NCI-H1105 (cell line): Measurements from ENCODE around the gene ENDOD1.
A peak's percentile ranks its signal among the peaks of the same experiment; 100 is the strongest.
"Not testable (repeated sequence)": the region's sequence is repeated elsewhere in the genome, so short reads cannot be mapped to it uniquely, and the experiment has no call there.

Source experiments
- DNase-seq: peaks from one replicate; lab custom pipeline; 2025; lab: John Stamatoyannopoulos, UW

The ENDOD1 gene, protein sequence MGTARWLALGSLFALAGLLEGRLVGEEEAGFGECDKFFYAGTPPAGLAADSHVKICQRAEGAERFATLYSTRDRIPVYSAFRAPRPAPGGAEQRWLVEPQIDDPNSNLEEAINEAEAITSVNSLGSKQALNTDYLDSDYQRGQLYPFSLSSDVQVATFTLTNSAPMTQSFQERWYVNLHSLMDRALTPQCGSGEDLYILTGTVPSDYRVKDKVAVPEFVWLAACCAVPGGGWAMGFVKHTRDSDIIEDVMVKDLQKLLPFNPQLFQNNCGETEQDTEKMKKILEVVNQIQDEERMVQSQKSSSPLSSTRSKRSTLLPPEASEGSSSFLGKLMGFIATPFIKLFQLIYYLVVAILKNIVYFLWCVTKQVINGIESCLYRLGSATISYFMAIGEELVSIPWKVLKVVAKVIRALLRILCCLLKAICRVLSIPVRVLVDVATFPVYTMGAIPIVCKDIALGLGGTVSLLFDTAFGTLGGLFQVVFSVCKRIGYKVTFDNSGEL

DNA sequence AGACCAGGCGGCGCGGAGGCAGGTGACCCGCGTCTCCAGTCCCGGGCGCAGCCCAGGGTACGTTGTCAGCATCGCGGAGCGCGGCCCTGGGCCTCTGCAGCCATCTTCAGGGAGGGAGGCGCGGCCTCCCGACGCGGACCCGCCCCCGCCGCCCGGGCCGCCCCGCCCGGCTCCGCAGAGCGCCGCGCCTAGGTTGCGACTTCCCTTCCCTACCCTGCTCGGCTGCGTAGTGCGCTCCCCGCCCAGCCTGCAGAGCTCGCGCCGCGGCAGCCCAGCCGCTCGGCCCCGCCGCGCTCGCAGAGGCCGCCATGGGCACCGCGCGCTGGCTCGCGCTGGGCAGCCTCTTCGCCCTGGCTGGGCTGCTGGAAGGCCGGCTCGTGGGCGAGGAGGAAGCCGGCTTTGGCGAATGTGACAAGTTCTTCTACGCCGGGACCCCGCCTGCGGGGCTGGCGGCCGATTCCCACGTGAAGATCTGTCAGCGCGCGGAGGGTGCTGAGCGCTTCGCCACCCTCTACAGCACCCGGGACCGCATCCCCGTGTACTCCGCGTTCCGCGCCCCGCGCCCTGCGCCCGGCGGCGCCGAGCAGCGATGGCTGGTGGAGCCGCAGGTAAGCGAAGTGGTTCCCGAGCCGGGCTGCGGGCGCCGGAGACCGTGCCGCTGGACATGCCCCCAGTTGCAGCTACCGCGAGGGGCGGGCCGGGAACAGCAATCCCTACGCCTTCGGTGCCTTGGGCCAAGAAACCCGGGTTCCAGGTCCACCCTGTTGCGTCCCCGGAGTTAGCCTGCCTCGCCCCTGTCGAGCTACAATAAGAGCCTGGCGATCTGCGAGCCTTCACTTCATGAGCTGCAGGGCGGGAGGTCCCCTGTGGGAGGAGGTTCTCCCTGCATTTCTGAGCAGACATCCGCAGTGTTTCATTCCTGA is at the start of gene ENDOD1:
Gene ENDOD1 (plus strand): TSS at position 227 of the 923 bp plus-strand sequence. CDS start 82 bp downstream, at position 309.
- peak; percentile 48 for DNase-seq

DNA sequence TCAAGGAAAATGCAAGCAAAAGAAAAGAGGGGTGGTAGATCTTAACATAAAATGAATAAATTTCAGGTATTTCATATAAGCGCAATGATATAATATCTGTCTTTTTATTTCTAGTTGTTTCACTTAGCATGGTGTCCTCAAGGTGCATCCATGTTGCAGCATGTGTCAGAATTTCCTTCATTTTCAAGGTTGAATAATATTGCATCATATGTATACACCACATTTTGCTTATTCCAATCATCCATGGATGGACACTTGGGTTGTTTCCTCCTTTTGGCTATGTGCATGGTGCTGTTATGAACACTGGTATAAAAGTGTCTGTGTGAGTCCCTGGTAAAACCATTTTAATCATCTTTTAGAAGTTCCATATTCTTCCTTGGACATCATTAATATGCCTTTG is 47.4 kb upstream of the ENDOD1 start:
- no peak for DNase-seq

DNA sequence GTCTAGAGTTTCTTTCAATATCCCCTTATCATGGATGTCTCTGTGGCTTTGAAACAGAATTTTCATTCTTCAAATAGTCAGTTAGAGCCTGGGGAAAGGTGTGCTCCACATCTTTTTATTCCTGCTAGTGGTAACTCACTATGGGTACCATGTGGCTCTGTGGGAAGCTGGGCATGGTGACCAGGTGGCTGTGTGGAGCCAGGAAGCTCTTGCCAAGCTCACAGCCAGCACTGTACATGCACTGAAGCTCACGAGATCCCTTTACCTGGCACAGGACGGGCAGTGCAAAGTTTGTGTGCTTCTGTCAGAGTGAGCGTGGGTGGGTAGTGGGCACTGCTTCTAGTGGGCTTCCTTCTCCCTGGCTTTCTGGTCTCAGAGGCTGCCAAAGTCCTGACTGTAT is 46.7 kb upstream of the ENDOD1 start:
- DNase-seq = no peak

DNA sequence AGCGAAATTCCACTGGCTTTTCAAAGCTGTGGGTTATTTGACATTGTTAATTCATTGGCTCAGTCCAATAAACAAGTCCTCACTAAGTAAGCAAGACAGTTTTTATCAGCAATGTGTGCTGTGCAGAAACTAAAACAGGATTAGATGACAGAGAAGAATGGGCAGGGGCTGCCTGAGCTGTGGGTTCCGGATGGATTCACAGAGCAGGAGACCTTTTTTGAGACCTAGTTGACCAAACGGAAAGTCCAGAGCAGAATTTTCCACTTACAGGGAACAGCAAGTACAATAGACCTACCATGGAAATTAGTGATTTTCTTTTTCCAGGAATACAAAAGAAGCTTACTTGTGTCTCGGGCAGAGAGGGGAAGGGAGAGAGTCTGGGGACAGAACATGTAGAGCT is 45.6 kb upstream of the ENDOD1 start:
- DNase-seq = no peak

DNA sequence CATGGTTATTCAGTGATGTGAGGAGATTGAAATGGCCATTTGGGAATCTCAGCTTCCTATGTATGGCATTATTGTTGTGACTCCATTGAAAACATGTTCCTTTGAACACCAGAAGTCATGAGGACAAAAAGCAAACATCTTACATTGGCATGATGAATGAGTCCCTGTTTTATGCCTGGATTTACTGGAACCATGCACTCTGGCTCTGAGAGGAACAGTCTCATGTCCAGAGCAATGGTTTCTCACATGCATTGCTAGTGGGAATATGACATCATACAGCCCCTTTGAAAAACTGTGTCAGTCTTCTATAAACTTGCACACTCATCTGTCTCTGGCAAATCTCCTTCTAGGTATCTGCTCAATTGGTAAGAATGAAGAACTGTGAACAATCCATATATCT is 43.8 kb upstream of the ENDOD1 start:
- no peak for DNase-seq

DNA sequence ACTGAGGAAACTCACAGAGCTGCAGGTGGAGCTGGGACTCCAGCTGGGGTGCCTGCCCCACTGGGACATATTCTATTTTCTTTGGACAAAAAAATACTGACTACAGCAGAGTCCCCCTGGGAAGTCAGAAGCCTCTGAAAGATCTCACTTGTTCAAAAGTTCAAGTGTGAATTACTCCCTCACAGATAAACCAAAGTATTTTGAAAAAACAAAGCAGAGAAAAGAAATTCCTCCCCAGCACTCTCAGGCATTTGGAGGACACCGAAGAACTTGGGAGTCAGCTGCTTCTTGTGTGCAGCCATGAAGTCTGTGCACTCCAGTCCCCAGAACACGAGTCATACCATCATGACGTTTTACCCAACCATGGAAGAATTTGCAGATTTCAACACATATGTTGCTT is 40.5 kb upstream of the ENDOD1 start, which contains the start of gene KDM4F:
Gene KDM4F (plus strand): TSS at position 301 of the 400 bp plus-strand sequence.
- not testable (repeated sequence) for DNase-seq

DNA sequence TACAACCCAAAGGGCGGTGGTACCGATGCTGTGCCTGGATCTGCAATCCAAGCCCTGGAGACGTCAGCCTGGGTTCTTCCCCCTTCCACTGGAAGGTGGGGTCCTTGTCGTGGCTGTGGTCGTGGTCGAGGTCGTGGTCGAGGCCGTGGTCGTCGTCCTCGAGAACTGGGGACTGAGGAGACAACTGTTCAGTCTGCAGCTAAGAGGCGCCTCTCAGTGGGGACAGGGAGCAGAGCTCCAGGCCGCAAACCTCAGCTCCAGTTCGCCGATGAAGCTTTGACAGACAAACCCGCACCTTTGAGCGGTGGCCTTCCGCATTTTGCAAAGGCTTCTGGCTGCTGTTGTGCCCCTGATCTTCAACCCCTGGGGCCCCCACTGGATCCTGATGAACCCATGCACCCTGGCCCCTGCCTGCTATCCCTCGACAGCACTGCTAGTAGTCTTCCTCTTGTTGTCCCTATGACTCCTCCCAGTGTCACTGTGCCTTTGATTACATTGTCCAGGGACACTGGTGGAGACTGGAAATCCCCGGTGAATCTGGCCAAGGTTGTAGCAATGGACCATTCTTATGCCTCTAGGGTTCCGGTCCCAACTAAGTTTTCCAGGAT is 38.9 kb upstream of the ENDOD1 start:
- DNase-seq = no peak

DNA sequence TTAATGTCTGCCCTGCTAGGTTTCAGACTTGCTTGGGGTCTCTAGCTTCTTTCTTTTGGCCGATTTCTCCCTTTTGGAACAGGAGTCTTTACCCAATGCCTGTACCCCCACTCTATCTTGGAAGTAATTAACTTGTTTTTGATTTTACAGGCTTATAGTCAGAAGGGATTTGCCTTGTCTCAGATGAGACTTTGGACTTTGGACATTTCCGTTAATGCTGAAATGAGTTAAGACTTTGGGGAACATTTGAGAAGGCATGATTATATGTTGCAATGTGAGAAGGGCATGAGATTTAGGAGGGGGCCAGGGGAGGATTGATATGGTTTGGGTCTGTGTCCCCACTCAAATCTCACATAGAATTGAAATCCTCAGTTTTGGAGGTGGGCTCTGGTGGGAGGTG is 35.3 kb upstream of the ENDOD1 start:
- no peak for DNase-seq

DNA sequence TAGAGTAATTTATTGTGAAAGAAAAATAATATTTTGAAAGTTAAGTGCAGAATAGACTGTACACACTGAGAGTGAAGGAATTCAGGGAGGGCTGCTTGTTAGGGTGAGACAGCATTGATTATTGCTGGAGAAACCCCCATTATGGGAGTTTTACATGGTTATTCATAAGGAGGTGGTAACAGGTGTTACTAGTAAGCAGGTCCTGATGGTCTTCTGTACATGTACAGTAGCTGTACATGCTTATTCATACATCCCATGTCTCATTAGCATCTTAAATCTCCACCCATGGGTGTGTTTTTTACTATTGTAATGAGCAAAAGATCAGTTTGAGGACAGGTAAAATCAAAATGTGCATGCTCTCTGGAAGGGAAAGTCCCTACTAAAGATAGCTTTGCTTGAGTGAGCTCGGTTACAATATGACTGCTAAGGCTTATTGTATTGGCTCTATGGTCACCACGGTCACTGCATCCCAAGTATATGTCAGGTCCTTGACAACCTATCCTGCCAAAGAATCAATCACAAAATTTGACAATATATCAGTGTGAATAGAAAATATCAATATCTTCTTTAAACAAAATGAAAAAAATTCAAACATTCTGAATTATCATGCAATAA is 34.3 kb upstream of the ENDOD1 start:
- DNase-seq = no peak

DNA sequence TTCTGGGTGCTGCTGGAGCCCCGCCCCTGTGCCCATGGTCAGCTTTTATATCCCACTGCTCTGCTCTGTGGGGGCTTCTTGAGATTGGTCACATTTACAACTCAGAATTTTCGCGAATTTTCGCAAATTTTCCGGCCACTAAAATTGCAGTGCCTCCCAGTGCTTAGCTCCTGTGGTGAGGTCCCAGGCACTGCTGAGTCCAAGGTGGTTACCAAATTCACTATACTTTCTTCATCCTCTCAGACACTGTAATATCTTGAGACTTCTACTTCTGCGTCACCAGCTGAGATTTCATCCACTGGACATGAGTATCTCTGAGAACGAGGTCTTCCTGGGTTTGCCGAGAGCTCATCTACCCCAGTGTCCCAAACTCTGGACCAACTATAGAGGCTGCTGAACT is 31.7 kb upstream of the ENDOD1 start:
- DNase-seq = no peak

DNA sequence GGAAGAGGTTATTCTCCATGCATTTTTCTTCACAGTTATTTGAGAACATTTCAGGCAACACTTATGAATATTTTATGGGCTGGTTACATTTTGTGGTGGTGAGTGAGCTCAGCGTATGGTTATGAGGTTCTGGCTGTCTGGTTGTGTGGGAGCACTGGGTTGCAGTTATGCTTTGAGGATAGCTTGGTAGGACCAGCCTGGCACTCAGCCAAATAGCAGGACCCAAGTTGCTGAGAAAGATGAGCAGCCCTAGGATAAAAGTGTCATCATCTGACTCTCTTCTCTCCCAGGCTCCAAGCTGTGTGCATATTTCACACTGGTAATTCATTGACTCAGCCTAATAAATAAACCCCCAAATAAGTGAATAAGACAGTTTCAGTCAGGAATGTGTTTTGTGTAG is 31.0 kb upstream of the ENDOD1 start:
- DNase-seq = no peak

DNA sequence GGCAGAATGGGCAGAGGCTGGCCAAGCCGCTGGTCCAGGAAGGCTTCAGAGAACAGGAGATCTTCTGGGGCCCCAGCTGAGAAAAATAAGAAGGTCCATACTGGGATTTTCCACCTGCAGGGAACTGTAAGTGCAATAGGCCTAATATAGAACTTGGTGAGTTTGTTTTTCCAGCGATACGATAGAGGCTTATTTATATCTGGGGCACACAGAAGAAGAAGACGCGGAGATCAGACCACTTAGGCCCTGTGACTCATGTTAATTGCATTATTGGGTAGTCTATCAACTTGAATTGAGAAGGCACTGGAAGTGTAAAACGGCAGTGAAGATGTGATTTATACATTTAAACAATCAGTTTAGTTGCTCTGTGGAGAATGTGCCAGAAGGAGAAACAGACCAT is 30.6 kb upstream of the ENDOD1 start:
- DNase-seq = no peak

DNA sequence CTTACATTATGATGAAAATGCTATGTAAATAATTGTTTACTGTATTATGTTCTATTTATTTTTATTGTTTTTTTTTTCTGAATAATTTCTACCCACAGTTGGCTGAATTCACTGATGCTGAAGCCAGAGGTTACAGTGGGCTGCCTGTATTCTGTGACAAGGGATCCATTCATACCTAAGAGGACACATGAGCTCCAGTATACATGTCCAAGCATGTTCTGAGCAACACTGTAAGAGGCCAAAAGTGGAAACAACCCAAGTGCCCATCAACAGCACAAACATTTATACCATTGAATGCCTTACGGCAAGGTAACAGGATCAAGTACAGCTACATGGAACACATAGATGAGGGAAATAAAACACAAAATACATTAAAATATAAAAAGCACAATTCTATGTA is 24.3 kb upstream of the ENDOD1 start:
- DNase-seq = peak; percentile 90

DNA sequence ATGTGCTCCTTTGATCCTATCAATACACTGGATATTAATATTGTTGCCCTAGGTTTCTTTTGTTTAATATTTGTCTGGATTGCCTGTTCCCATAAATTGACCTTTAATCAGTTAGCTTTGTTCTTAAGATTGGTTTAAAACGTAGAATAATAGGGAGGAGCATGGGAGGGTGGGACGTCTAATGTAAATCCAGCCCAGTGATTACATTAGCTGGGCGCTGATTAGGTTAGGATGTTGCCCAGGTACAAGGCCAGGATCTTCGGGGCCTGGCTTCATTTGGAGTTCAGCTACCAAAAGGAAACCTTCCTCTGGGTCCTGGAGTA is 23.0 kb upstream of the ENDOD1 start, which contains the start of gene SRSF8:
Gene SRSF8 (plus strand): TSS at position 204 of the 323 bp plus-strand sequence. CDS start 308 bp downstream, outside the sequence.
- peak; percentile 77 for DNase-seq

DNA sequence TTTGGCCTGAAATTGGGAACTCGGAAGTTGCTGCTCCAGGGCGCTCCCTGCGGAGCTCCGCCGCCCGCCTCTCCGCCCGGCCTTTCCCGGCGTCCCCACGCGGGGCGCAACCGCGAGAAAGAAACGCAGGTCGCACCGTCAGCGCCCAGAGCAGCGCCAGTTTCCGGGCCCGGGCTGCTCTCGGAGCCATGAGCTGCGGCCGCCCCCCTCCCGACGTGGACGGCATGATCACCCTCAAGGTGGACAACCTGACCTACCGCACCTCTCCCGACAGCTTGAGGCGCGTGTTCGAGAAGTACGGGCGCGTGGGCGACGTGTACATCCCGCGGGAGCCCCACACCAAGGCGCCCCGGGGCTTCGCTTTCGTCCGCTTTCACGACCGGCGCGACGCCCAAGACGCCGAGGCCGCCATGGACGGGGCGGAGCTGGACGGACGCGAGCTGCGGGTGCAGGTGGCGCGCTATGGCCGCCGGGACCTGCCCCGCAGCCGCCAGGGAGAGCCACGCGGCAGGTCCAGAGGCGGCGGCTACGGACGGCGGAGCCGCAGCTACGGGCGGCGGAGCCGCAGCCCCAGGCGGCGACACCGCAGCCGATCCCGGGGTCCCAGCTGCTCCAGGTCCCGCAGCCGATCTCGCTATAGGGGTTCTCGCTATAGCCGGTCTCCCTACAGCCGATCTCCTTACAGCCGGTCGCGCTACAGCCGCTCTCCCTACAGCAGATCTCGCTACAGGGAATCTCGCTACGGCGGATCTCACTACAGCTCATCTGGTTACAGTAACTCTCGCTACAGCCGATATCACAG is 22.4 kb upstream of the ENDOD1 start:
- DNase-seq = peak; percentile 77

DNA sequence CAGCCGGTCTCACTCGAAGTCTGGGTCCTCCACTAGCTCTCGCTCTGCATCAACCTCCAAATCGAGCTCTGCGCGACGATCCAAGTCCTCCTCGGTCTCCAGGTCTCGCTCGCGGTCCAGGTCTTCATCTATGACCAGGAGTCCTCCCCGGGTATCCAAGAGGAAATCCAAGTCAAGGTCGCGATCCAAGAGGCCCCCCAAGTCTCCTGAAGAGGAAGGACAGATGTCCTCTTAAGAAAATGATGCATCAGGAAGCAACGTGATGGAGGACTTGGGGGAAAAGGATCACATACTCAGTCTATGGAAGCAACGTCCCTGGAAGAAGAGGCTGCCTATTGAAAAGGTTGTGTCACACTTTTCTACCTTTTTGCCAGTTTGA is 21.8 kb upstream of the ENDOD1 start:
- no peak for DNase-seq

DNA sequence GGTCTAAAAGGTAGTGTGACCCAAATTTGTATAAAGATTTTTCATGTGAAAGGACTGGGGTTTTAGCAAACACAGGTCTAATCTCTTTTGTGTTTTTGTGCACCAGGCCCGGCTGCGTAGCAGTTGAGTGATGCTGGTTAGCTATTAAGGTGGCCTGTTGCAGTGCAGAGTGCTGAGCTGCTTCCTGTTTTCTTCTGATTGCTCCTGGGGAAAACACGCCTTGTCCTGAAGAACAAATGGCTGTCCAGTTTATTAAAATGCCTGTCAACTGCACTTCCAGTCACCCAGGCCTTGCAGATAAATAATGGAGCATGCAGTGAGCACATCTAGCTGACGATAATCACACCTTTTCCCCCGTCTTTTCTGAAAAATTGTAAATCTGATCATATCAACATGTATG is 21.1 kb upstream of the ENDOD1 start:
- peak; percentile 87 for DNase-seq

DNA sequence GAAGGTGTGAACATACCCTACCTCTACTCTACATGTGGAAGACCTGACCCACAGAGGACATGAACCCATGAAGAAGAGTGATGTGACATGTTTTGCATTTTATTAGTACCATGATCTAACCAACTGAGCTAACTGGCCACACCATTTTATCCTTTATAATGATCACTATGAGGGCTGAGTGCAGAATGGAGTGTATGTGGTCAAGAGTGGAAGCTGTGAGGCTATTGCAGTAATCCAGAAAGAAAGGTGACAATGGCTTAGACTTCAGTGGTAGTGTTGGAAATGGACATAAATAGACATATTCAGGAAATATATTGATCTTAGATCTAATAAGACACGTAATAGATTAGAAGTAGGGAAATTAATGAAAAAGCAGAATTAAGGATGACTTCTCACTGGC is 19.2 kb upstream of the ENDOD1 start:
- DNase-seq = no peak

DNA sequence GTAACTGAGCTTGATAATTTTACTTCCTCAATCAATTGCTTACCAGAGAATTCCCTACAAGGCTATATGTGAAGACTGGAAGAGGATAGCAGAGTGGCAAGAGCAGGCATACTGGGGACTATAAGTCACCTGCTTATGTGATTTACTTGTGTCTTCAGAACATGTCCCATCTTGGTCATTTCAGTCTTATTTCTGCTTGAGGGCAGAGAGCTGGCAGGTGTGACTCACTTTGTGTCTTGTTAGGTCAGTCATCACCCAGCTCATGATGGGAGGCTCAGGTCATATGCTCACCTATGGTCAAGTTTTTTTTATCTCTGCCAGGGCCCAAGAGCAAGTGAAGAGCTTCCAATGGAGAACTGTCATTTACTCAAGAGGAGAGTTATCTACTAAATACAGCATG is 16.7 kb upstream of the ENDOD1 start:
- no peak for DNase-seq

DNA sequence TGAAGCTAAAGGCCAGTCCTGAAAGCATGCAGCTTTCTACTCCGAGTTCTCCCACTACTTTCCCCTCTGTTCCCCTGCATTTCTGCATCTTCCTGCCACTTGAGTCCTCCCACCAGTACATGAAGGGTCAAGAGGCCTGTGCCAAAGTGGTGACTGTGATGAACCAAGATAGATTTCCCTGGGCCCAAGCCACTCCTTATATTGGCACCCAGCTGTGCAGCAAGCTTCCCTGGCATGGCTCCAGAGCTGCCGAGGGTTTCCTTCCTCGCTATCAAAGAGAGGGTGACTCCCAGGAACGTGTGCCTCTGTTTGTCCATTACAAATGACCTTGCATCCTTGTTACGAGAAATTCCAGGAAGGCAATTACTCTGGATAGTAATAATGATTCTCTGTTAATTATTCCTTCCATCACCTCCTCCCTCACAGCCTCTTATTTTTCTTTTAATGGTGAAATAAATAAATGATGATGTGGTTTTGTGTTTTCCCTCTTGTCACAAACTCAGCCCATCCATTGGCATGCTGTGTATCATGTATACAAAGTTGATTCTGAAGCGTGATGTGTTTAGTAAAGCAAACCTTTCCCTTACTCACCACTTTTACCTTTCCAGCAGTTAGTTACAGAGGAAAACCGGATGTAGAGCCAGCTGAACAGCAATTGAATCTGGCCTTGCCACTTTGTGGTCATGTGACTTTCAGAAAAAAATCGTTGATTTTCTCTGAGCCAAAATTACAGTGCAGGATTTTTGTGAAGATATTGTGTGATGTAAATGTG is 14.7 kb upstream of the ENDOD1 start:
- peak; percentile 57 for DNase-seq
